NCI-H82 treated with DMSO at 0.1 percent for 48 hours (cell line): Measurements from ENCODE around the gene NME4.

Experiments used
- DNase-seq: peaks from one replicate; lab custom pipeline; 2025; ENCODE audit not compliant: unreplicated experiment; lab: John Stamatoyannopoulos, UW

NME4 gene

DNA sequence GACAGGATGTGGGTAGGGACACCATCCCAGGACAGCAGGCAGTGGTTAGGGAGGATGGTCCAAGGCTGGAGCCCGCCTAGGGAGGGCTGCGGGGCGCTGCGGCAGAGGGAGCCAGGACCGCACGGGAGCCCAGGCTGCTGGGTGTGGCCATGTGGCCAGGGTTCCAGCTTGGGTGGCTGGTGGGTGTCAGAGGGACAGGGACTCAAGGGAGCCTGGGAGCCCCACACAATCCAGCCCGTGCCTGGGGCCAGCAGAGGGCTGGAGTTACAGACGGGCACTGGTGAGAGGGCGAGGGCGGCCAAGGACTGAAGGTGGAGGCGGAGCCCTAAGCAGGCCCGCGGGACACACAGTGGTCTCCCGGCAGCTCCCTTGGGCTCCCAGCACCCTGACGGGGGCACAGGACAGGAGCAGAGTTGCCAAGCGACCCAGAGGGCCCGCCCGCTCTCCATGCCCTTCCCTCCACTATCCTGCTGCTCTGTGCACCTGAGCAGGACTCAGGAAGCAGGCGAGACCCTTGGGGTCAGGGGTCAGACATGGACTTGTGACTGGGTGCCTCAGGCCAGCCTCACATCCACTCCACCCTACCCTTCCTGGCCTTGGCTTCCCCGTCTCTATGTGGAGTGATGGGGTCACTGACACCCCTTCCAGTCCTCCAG, 33.8 kb upstream of the NME4 start:
- no peak for DNase-seq

DNA sequence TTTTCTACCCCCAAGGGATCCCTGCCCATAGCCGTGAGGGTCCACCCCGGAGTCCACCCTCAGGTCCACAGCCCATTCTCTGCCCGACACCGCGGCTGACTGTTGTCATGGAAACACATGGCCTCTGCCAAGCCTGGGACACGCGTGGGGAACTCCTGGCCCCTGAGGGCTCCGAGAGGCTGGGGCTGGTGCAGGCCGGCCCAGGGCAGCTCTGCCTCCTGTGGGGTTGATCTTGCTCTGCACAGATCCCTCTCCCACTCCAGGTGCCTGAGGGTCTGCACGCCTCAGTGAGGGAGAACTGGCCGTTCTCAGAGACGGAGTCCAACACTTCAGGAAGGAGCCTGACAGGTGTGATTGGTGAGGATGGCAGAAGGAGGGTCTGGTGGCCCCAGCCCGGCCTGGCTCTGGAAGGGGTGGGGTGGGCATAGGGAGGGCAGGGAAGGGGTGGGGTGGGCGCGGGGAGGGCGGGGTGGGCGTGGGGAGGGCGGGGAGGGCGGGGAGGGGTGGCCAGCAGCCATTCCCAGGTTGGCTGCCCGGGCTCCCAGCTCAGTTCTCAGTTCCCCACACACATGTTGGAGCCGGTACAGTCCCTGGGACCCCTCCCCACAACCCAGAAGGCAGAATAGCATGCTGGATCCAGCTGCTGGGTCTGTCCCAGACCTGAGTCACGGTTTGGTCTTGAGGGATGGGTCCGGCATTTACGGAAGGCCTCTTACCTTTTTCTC, 33.1 kb upstream of the NME4 start:
- DNase-seq = no peak

DNA sequence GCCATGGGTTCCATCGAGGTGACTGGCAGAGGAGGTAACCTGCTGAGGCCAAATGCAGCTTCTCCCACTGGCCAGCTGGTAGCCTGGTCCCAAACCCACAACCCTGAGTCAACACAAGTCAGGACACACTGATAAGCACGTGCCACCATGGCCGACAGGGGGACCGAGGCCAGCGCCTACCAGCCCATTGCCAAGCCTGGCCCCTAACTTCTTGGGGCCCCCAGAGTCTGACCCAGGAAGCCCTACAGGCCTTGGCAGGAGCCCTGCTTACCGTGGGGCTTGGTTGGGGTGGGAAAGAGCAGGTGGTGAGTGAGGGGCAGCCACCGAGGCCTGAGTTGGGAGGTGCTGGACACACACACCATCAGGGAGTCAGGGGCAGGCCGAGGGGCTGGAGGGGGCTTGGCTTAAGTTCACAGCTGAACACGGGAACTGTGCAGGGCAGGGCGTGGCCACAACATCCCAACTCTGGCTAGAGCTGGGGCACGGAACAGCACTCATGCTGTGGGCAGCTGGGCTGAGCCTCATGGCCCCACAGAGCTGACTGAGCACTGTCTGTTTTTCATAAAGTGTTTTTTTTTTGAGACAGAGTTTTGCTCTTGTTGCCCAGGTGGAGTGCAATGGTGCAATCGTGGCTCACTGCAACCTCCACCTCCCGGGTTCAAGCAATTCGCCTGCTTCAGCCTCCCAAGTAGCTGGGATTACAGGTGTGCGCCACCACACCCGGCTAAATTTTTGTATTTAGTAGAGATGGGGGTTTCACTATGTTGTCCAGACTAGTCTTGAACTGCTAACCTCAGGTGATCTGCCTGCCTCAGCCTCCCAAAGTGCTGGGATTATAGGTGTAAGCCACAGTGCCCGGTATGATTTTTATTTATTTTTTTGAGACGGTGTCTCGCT, 32.2 kb upstream of the NME4 start:
- no peak for DNase-seq

DNA sequence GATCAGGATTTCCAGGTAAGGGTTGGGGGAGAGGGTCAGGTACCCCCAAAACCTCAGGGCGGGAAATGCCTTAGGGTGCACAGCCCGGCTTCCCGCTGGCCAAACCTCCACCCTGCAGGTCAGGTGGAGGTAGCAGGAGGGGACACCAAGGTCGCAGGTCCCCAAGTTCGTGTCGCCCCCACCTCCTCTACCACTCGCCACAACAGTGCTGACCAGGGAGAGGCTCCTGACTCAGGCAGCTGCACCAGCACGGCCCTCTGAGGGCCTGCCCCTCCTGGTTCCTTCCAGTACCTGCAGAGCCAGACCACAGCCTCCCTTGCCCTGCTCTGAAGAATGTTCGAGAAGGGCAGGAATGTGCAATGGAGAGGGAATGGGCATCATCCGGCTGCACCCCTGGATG, 30.5 kb upstream of the NME4 start:
- DNase-seq = no peak

DNA sequence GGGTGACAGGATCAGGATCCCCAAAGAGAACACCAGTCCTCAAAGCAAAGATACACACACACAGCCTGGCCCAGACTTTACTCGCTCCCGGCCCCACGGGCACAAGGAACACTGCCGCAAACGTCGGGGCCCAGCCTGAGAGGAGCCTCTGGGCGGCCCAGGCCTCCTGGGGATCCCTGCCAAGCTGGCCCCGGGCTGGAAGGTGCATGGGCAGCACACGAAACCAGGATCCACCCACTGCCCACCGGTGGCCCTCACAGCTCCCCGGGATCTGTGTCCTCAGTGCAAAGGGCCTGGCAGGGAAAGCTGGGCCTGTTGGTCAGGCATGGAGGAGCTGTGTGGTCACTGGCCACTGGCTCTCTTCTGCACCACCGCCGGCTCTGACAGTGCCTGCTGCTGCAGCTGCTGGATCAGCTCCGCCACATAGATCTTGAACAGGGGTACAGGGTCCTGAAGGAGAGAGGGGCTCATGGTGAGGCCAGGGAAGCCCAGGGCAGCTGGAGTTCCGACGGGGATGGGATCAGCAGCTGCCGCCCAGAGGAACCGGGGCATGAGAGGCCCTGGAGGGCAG, 29.6 kb upstream of the NME4 start:
- no peak for DNase-seq

DNA sequence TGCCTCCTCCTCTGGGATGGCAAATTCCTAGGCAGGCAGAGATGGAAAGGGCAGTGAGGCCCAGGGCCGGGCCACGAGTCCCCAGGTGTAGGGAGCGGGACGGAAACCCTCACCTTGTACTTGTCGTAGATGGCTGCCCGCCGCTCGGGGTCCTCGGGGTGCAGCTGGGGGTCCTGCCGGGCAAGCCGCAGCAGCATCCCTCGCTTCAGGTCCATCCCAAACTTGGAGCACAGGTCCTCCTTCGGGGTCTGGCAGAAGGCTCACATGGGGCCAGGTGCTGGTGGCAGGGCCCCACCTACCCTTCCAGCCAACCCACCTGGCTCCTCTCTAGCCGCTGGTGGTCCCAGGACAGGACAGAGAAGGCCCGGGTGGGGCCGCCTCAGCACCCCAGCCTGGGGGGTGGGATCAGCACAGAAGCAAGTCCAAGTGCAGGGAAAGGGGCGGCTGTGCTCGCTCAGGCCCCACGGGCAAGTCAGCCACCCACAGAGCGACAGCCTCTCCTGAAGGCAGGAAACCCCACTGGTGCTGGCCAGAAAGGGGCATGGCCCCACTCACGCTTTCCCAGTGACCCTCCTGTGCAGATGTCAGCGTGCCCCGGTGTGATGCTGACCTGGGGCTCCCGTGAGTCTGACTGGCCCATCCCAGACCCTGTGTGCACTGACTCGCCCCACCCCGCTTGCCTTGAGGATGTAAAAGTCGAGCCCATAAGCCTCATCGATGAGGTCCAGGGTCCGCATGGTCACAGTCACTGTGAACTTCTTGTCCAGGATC, 28.4 kb upstream of the NME4 start:
- DNase-seq = no peak

DNA sequence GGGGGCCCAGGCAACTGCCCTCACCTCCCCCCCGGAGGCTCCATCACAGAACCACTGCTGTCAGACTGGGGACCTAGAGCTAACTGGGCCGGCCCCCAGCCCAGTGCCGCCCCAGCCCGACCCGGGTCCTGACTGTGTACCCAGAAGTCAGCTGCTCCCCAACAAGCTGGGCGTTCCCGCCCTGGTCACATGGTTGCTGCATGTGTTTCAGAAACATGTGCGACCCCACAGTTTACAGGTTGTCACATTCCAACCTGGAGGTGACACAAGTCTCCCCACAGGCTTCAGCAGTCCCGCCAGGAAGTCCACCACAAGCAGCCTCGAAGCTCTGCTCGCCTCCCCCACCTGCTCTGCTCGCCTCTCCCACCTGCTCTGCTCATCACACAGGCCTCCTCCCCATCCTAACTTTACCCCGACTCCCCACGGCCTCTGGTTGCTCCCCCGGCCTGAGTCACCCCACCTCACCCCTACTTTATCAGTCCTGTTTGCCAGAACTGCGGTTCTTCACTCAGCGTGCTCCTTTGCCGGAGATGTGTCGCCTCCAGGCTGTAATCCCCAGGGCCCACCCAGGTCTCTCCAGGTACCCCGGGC, 27.6 kb upstream of the NME4 start:
- DNase-seq = no peak

DNA sequence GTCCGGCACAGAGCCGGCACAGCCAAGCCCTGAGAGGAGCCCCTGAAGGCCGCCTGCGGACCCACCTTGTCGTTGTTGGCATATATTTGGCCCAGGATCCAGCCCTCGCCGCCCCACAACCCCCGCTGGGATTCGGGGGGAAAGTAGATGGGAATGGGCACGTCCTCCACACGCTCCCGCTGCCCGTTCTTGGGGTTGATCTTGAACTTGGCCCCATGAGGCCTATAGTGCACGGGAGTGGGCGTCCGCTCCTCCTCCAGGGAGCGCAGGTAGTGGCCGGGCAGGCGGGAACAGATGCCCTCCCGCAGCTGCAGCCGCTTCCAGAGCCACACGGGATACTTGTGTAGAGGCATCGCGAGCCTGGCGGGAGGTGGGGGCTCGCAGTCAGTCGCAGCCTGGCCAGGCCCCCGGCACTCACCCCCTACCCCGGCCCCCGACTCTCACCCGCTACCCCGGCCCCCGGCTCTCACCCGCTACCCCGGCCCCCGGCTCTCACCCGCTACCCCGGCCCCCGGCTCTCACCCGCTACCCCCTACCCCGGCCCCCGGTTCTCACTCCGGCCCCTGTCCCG, 27.0 kb upstream of the NME4 start:
- DNase-seq = no peak

DNA sequence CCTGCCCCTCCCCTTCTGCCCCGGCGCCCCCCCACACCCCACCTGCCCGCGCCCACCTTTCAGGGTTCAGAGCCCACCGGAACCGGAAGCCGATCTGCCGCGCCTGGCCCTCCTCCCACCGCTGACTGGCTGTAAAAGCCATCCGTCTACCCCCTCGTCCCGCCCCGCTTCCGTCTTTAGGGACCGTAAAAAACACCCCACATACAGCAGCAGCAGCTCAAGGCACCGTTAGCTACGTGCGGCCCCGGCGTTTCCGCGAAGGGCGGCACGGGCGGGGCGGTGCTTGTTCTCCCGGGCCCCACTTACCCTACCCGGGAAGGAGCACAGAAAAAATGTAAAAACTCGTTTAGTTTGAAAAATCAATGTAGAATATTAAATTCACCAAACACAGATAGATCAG, 26.6 kb upstream of the NME4 start, which contains the start of gene MRPL28:
MRPL28 (minus strand) TSS at position 96 of the 400 bp plus-strand sequence. CDS start 320 bp downstream, outside the sequence.
- DNase-seq = peak; percentile 87

DNA sequence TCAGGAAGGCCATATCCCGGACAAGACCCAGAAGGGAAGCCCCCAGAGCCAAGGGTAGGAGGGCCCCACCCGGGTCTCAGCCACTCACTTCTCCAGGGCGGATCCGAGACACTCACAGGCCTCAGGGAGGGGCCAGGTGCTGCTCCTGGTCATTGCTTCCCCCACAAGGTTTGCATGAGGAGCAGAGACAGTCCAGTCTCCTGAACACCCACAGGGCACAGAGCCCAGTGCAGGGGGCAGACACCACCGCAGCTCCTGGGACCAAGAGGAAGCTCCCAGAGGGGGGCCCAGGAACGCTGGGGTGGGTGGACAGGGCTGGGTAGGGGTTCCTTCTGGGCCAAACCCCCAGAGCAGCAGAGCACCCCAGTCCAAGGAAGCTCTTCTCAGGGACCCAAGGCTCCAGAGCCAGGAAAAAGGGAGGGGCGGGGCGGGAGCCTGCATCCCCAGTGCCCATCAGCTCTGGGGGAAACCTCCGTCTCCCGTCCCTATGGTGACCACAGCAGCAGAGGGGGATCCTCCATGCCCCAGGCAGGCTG, 26.0 kb upstream of the NME4 start:
- no peak for DNase-seq

DNA sequence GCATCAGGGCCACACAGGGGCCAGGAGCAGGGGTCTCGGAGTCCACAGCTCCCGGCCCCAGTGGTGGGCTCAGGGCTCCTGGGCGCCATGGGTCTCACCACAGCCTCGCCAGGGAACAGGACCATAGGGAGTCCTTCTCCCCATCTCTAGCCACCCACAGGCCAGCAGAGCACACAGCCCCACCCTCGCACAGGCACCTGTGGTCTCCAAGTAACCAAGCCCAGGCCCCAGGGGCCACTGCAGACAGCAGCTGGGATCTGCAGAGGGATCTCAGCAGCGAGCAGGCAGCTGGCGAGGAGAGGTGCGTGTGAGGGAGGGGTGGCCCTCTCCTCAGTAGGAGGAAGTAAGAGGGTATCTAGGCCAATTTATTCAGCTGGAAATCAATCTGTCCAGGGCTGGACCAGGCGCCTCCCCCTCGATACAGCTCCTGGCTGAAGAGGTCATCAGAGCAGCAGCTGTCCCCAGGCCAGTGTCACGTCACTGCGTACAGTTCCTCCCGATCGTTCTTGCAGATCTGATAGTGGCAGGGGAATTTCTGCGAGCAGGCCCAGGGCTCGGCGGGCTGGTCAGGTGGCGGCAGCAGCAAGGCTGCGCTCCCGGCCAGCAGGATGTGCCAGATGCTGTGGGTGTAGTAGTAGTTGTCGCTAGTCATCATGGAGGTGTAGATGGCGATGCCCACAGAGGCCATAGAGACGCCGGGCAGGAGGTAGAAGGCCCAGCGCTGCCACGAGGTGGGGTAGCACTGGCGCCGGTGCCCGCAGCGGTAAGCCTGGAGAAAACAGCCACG, 25.3 kb upstream of the NME4 start:
- DNase-seq = no peak

DNA sequence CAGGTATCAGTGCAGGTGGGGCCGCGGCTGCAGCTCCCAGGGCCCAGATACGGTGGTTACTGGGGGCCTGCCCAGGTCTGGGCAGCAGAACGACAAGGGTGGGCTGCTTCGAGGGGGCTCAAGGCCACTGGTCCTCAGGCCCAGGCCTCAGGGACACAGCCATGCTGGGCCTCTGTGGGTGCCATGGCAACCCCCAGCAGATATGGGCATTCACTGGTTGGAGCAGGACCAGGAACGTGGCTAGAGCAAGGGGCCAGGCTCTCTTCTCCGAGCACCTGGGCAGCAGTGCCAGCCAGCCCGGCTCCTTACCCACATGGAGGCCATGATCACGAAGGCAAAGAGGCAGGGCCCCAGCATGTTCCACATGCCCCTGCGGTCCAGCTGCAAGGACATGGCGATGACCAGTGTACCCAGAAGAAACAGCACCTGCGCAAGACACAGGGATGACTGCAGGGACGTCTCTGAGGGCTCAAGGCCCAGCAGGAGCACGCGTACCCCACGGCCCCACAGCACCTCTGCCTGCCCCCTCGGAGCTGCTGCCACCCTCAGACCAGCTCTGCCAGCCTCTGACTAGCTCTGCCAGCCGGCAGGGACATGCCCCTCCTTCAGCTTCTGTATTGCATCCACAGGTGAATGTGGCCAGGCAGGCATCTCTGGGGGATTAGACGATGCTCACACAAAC, 24.6 kb upstream of the NME4 start:
- DNase-seq = no peak

DNA sequence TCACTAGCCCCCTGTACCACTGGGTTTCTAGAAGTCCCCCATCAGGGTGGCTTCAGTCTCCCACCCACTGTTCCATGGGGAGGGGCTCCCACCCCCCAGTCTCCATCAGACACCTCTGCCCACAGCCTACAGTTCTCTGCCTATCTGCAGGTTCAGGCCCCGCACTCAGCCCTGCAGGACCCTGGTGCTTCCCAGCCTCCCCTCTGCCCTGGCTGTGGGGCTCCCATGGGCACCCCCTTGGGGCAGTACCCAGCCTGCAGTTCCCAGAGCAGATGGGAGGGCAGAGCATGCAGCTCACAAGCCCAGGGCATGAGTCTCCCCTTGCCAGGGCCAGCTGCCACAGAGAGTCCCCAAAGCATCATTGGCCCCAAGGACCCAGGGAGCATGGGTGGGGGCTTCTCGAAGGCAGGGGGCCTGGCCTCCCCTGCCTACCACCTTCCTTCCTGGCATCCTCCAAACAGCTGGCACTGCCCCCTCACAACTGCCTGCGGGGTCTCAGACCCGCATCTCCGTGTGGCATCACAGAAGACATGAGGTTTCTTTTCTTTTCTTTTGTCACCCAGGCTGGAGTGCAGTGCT, 23.9 kb upstream of the NME4 start:
- DNase-seq = no peak

DNA sequence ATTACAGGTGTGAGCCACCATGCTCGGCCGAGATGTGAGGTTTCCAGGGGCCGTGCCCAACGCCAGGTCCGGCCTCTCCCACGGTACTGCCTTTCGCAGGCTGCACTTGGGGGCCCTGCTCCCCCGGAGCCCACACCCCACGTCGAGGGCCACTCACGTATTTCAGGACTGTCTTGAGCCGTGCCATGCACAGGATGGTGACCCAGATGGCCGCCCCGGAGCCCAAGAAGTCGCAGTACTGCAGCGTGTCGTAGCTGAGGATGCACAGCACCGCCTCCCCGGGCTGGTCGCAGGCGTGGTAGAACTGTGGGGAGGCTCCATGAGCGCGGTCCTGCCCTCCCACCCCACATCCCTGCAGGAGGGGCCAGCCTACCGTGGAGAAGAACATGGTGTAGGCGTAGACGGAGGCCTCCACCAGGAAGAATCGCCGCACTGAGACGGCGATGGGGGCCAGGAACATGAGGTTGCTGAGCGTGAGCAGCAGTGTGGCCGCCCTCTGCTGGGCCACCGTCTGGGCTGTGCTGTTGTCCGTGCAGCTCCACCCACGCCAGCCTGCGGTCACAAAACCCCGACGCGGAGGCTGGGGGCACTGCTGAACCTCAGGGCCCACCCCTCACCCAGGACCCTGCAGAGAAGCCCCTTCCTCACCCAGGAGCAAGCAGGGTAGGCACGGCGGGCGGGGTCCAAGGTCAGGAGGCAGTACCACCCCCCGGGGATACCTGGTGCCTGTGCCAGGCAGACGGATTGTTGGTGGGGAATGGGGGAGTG, 23.0 kb upstream of the NME4 start:
- DNase-seq = no peak

DNA sequence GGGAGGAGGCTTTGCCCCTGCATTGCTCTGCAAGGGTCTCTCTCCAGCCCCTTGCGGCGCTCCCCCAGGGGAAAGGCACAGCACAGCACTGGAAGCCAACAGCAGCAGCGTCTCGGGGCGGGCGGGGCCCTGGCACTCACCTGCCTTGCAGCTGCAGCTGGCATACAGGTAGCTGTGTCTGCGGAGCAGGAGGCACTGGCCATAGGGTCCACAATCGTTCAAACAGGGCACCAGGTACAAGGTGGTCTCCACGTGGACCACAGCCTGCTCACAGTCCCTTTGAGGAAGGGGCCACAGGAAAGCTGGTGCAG, 22.4 kb upstream of the NME4 start:
- DNase-seq = no peak

DNA sequence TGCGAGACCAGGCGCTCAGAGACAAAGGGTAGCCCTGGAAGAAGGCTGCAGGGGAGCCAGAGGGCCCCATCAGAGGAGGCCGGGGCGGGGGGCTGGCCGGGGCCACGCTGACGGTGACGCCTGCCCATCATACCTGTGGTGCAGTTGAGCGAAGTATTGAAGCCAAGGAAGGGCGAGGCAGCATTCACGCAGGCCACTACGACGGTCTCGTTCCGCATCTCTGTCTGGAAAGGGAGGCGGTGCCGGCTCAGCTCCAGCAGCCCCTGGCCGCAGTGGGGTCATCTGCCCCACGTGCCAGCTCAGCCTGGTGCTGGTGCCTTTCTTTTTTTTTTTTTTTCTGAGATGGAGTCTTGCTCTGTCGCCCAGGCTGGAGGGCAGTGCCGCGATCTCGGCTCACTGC, 21.8 kb upstream of the NME4 start:
- no peak for DNase-seq
